ENCODE results near the gene RASGRP3.

DNA sequence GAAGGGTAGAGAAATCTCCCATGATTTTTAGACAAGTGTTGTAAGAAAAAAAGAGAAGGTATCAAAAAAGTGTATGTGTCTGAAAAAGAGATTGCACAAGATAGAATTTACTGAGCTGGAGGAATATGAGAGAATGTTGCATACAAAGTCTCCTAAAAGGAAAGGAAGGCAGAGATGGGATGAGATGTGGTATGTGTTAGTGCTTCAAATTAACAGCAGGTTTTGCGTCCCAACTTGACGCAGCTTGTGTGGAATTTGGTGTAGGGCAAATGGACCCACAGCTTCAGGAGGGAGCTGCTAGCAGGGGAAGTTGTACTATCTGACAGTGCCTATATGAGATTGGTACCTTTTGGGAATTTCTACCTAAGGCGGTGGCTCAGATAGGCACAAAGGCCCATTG is 9.0 kb upstream of the RASGRP3 start:
- no peak for TF ChIP-seq GATA2 (IDR thresholded peaks at IDR 0.05; ENCODE audit: low read depth, low read length)
- TF ChIP-seq GATA3 (IDR thresholded peaks at IDR 0.05; ENCODE audit: low read depth, low read length): no peak

All from SH-SY5Y (cell line).